DND-41 (cell line): ENCODE data around the gene NLGN1.

Experiments
- ATAC-seq: fragments of 200-7000 bp; cut with Tn5 transposase; 3 replicates; pipeline ENCODE4 v1.9.1; 2021; ENCODE audit warnings: low read depth; ENCODE audit not compliant: insufficient read depth
- DNase-seq: peaks from one replicate; pipeline ENCODE4 v3.0.0-alpha.2; 2020
- H2AFZ ChIP-seq: 2 replicates; pipeline ENCODE4 v1.6.0; 2012; ENCODE audit warnings: low read depth, low read length
- H3K27ac ChIP-seq: 2 replicates; pipeline ENCODE4 v1.5.1; 2012; ENCODE audit warnings: low read length, inconsistent platforms
- H3K27me3 ChIP-seq: fragments of 200-600 bp; sonication (generic); 2 replicates; pipeline ENCODE4 v1.6.0; 2012; ENCODE audit warnings: low read length, mild to moderate bottlenecking, inconsistent platforms; ENCODE audit not compliant: insufficient read depth, poor library complexity
- H3K36me3 ChIP-seq: 2 replicates; pipeline ENCODE4 v1.5.1; 2012; ENCODE audit warnings: low read length, inconsistent platforms; ENCODE audit not compliant: insufficient read depth
- H3K4me1 ChIP-seq: 2 replicates; pipeline ENCODE4 v1.5.1; 2012; ENCODE audit warnings: mild to moderate bottlenecking, low read length; ENCODE audit not compliant: insufficient read depth
- H3K4me2 ChIP-seq: 2 replicates; pipeline ENCODE4 v1.6.0; 2012; ENCODE audit warnings: mild to moderate bottlenecking, moderate library complexity, low read length, inconsistent platforms; ENCODE audit not compliant: insufficient read depth
- H3K4me3 ChIP-seq, 2 experiments: fragments of 200-600 bp in 1 of 2; shearing (Covaris generic) in 1 of 2; 2 replicates each; pipeline ENCODE4 v1.5.1; 2012 to 2016; ENCODE audit warnings: inconsistent platforms in 2 of 2, low read length in 2 of 2, mild to moderate bottlenecking in 2 of 2, low read depth in 1 of 2, moderate library complexity in 1 of 2
- H3K79me2 ChIP-seq: 2 replicates; pipeline ENCODE4 v1.6.0; 2012; ENCODE audit warnings: low read length, inconsistent platforms; ENCODE audit not compliant: insufficient read depth
- H3K9ac ChIP-seq: 2 replicates; pipeline ENCODE4 v1.6.0; 2012; ENCODE audit warnings: low read depth, mild to moderate bottlenecking, inconsistent platforms, low read length, moderate library complexity
- H3K9me3 ChIP-seq: 2 replicates; pipeline ENCODE4 v1.5.1; 2012; ENCODE audit warnings: low read length, moderate library complexity, mild to moderate bottlenecking, inconsistent platforms; ENCODE audit not compliant: insufficient read depth, severe bottlenecking
- H4K20me1 ChIP-seq: 2 replicates; pipeline ENCODE4 v1.6.0; 2012; ENCODE audit warnings: low read length; ENCODE audit not compliant: insufficient read depth
- CTCF ChIP-seq: IDR thresholded peaks from 2 replicates; pipeline ENCODE4 v1.5.1; 2012; ENCODE audit warnings: borderline replicate concordance, low read length, moderate library complexity, mild to moderate bottlenecking; ENCODE audit not compliant: poor library complexity, severe bottlenecking; ENCODE audit errors: extremely low read depth
- EZH2 ChIP-seq: IDR thresholded peaks from 3 replicates; pipeline ENCODE4 v1.6.1; 2012; ENCODE audit warnings: borderline replicate concordance, low read depth, mild to moderate bottlenecking, moderate library complexity, low read length, inconsistent platforms; ENCODE audit not compliant: severe bottlenecking

Gene NLGN1

GRCh38 chr3:173652093-173652492 is 254.5 kb downstream of the NLGN1 start:
- H3K79me2 ChIP-seq, result no peaks in the 10 kb centered on the region
- no peak overlapping the region for H3K4me3 ChIP-seq
- no peak overlapping the region for H2AFZ ChIP-seq
- H3K4me2 ChIP-seq, result no peak overlapping the region
- H3K27me3 ChIP-seq, result no peaks in the 10 kb centered on the region
- H3K9ac ChIP-seq, result no peak overlapping the region
- TF ChIP-seq EZH2, result no peak
- no peak for TF ChIP-seq CTCF
- H4K20me1 ChIP-seq, result no peaks in the 10 kb centered on the region
- ATAC-seq (no peak), DNase-seq (no peak)
- no peak overlapping the region for H3K27ac ChIP-seq
- no peaks in the 10 kb centered on the region for H3K36me3 ChIP-seq
- H3K4me1 ChIP-seq, result no peaks in the 10 kb centered on the region
- H3K9me3 ChIP-seq, result no peaks in the 10 kb centered on the region

- H3K4me2 ChIP-seq, result no peak overlapping the region
- no peaks in the 10 kb centered on the region for H3K79me2 ChIP-seq
- no peak overlapping the region for H2AFZ ChIP-seq
- H3K9me3 ChIP-seq, result no peaks in the 10 kb centered on the region
- ATAC-seq, result no peak
- no peak for DNase-seq
- H3K4me1 ChIP-seq, result no peaks in the 10 kb centered on the region
- no peaks in the 10 kb centered on the region for H4K20me1 ChIP-seq
- H3K36me3 ChIP-seq, result no peaks in the 10 kb centered on the region
- H3K4me3 ChIP-seq, result no peak overlapping the region
- H3K9ac ChIP-seq, result no peak overlapping the region
- no peak for TF ChIP-seq EZH2
- TF ChIP-seq CTCF, result no peak
- H3K27me3 ChIP-seq, result no peaks in the 10 kb centered on the region
- H3K27ac ChIP-seq, result no peak overlapping the region
Observed at GRCh38 chr3:173653781-173654180, 256.2 kb downstream of the NLGN1 start.

- no peak for DNase-seq
- Histone ChIP-seq H3K4me2 (no peak overlapping the region), H3K36me3 (no peaks in the 10 kb centered on the region), H3K9me3 (no peaks in the 10 kb centered on the region), H3K27me3 (no peaks in the 10 kb centered on the region), H4K20me1 (no peaks in the 10 kb centered on the region), H3K79me2 (no peaks in the 10 kb centered on the region), H3K4me1 (no peaks in the 10 kb centered on the region), H3K4me3 (no peak overlapping the region), H3K9ac (no peak overlapping the region), H2AFZ (no peak overlapping the region), H3K27ac (no peak overlapping the region)
- no peak for ATAC-seq
- TF ChIP-seq CTCF (no peak), EZH2 (no peak)
Observed at GRCh38 chr3:173659972-173660371, 262.4 kb downstream of the NLGN1 start.

- TF ChIP-seq CTCF (no peak), EZH2 (no peak)
- Histone ChIP-seq H3K9ac (no peak overlapping the region), H2AFZ (no peak overlapping the region), H3K4me3 (no peak overlapping the region), H3K27ac (no peak overlapping the region), H3K27me3 (no peaks in the 10 kb centered on the region), H3K4me1 (no peaks in the 10 kb centered on the region), H3K4me2 (no peak overlapping the region), H4K20me1 (no peaks in the 10 kb centered on the region), H3K36me3 (no peaks in the 10 kb centered on the region), H3K9me3 (no peaks in the 10 kb centered on the region), H3K79me2 (no peaks in the 10 kb centered on the region)
- no peak for ATAC-seq
- no peak for DNase-seq
Observed at GRCh38 chr3:173660645-173661299, 263.2 kb downstream of the NLGN1 start.
